K562 (cell line): ENCODE measurements around the gene MPRIP.

Experiments
- ADNP ChIP-seq: fragments of 200-800 bp; sonication (Bioruptor generic); IDR thresholded peaks from 2 replicates; pipeline ENCODE4 v1.6.1; 2016; ENCODE audit warnings: missing genetic modification characterization, missing compliant biosample characterization
- CBFB ChIP-seq: sonication (generic); formaldehyde crosslinking; IDR thresholded peaks from 2 replicates; pipeline ENCODE4 v1.4.0; 2020; ENCODE audit warnings: mild to moderate bottlenecking, missing genetic modification reagents
- EP300 ChIP-seq: IDR thresholded peaks from 2 replicates; pipeline ENCODE4 v1.6.1; 2012; ENCODE audit warnings: low read length, improper control_type of control experiment
- JUND ChIP-seq, 2 experiments: IDR thresholded peaks; 2 replicates in 1 of 2; 3 replicates in 1 of 2; pipeline ENCODE4 v1.6.1; 2011; ENCODE audit warnings: borderline replicate concordance in 2 of 2, low read depth in 2 of 2, low read length in 2 of 2, improper control_type of control experiment in 1 of 2, missing biosample characterization in 1 of 2, missing genetic modification characterization in 1 of 2, missing genetic modification reagents in 1 of 2
- MTA1 ChIP-seq: fragments of 450-650 bp; IDR thresholded peaks from 2 replicates; pipeline ENCODE4 v1.6.1; 2017; ENCODE audit warnings: borderline replicate concordance
- POLR2A ChIP-seq: fragments of 450-650 bp; conservative IDR thresholded peaks from 2 replicates; pipeline ENCODE4 v1.6.1; 2016
- POLR2AphosphoS5 ChIP-seq: IDR thresholded peaks from 2 replicates; pipeline ENCODE4 v1.6.1; 2011; ENCODE audit warnings: mild to moderate bottlenecking, low read depth, low read length, moderate library complexity; ENCODE audit not compliant: control insufficient read depth, insufficient read depth
- SIN3B ChIP-seq: fragments of 450-650 bp; IDR thresholded peaks from 2 replicates; pipeline ENCODE4 v1.6.1; 2017; ENCODE audit warnings: low read depth, mild to moderate bottlenecking, moderate library complexity
- ZBTB8A ChIP-seq: fragments of 450-650 bp; IDR thresholded peaks from 2 replicates; pipeline ENCODE4 v1.6.1; 2018; ENCODE audit warnings: mild to moderate bottlenecking, moderate library complexity; ENCODE audit not compliant: partially characterized antibody
- TF ChIP-seq, protein P1 (sequence below): conservative IDR thresholded peaks from 2 replicates; pipeline ENCODE4 v1.6.1; 2011; ENCODE audit warnings: low read depth, mild to moderate bottlenecking, low read length; ENCODE audit not compliant: control insufficient read depth
- TF ChIP-seq, protein P2 (sequence below), 3 experiments: IDR thresholded peaks in 2 of 3; conservative IDR thresholded peaks in 1 of 3; 2 replicates each; pipeline ENCODE4 v1.5.1; 2011 to 2012; ENCODE audit warnings: low read length in 3 of 3, mild to moderate bottlenecking in 3 of 3, control low read depth in 2 of 3, improper control_type of control experiment in 1 of 3, inconsistent platforms in 1 of 3, low read depth in 1 of 3, mixed read lengths in 1 of 3, moderate library complexity in 1 of 3; ENCODE audit not compliant: insufficient read depth in 2 of 3
- TF ChIP-seq, protein P3 (sequence below): fragments of 200-800 bp; sonication (Bioruptor generic); IDR thresholded peaks from 2 replicates; pipeline ENCODE4 v1.6.1; 2016; ENCODE audit warnings: missing genetic modification characterization, missing compliant biosample characterization

DNA sequence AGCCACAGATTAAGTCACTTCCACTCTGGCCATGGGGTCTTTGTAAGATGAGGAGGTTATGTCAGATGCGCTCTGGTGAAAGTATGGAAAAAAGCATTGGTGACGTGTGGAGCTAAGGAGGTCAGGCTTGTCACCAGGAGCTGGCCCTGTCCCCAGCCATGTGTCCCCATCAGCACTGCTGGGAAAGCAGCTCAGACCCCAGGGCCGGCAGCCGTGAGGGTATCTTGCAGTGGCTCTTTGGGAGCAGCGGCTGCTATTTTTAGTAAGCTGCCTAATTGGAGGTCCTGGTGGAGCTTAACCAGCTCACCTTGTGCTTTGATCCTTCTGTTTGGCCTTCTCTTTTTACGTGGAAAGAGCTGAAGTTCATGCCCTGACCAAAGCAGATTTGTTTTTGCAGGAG, 60.9 kb downstream of the MPRIP start:
- TF ChIP-seq JUND (IDR thresholded peaks at IDR 0.05; ENCODE audit: borderline replicate concordance, low read depth, low read length), result no peak
- no peak for TF ChIP-seq JUND (tag; IDR thresholded peaks at IDR 0.05; ENCODE audit: borderline replicate concordance, low read depth, low read length)
- TF ChIP-seq, protein P1, sequence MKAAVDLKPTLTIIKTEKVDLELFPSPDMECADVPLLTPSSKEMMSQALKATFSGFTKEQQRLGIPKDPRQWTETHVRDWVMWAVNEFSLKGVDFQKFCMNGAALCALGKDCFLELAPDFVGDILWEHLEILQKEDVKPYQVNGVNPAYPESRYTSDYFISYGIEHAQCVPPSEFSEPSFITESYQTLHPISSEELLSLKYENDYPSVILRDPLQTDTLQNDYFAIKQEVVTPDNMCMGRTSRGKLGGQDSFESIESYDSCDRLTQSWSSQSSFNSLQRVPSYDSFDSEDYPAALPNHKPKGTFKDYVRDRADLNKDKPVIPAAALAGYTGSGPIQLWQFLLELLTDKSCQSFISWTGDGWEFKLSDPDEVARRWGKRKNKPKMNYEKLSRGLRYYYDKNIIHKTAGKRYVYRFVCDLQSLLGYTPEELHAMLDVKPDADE, result no peak
- no peak for TF ChIP-seq MTA1
- TF ChIP-seq, protein P2, sequence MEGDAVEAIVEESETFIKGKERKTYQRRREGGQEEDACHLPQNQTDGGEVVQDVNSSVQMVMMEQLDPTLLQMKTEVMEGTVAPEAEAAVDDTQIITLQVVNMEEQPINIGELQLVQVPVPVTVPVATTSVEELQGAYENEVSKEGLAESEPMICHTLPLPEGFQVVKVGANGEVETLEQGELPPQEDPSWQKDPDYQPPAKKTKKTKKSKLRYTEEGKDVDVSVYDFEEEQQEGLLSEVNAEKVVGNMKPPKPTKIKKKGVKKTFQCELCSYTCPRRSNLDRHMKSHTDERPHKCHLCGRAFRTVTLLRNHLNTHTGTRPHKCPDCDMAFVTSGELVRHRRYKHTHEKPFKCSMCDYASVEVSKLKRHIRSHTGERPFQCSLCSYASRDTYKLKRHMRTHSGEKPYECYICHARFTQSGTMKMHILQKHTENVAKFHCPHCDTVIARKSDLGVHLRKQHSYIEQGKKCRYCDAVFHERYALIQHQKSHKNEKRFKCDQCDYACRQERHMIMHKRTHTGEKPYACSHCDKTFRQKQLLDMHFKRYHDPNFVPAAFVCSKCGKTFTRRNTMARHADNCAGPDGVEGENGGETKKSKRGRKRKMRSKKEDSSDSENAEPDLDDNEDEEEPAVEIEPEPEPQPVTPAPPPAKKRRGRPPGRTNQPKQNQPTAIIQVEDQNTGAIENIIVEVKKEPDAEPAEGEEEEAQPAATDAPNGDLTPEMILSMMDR (IDR thresholded peaks at IDR 0.05 in 2 of 3, conservative IDR thresholded peaks at IDR 0.05 in 1 of 3; ENCODE audit: insufficient read depth in 2 of 3, low read depth in 1 of 3, low read length in 3 of 3), result no peak
- TF ChIP-seq POLR2AphosphoS5, result no peak
- TF ChIP-seq POLR2A, result no peak
- TF ChIP-seq EP300, result no peak
- no peak for TF ChIP-seq CBFB (CRISPR knock-in tag)
- no peak for TF ChIP-seq ZBTB8A
- no peak for TF ChIP-seq SIN3B
- TF ChIP-seq, protein P3, sequence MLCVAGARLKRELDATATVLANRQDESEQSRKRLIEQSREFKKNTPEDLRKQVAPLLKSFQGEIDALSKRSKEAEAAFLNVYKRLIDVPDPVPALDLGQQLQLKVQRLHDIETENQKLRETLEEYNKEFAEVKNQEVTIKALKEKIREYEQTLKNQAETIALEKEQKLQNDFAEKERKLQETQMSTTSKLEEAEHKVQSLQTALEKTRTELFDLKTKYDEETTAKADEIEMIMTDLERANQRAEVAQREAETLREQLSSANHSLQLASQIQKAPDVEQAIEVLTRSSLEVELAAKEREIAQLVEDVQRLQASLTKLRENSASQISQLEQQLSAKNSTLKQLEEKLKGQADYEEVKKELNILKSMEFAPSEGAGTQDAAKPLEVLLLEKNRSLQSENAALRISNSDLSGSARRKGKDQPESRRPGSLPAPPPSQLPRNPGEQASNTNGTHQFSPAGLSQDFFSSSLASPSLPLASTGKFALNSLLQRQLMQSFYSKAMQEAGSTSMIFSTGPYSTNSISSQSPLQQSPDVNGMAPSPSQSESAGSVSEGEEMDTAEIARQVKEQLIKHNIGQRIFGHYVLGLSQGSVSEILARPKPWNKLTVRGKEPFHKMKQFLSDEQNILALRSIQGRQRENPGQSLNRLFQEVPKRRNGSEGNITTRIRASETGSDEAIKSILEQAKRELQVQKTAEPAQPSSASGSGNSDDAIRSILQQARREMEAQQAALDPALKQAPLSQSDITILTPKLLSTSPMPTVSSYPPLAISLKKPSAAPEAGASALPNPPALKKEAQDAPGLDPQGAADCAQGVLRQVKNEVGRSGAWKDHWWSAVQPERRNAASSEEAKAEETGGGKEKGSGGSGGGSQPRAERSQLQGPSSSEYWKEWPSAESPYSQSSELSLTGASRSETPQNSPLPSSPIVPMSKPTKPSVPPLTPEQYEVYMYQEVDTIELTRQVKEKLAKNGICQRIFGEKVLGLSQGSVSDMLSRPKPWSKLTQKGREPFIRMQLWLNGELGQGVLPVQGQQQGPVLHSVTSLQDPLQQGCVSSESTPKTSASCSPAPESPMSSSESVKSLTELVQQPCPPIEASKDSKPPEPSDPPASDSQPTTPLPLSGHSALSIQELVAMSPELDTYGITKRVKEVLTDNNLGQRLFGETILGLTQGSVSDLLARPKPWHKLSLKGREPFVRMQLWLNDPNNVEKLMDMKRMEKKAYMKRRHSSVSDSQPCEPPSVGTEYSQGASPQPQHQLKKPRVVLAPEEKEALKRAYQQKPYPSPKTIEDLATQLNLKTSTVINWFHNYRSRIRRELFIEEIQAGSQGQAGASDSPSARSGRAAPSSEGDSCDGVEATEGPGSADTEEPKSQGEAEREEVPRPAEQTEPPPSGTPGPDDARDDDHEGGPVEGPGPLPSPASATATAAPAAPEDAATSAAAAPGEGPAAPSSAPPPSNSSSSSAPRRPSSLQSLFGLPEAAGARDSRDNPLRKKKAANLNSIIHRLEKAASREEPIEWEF (CRISPR knock-in tag), result no peak
- no peak for TF ChIP-seq ADNP (tag)
